HG03039 (cell line): ENCODE measurements around the gene KCNA2.

Source experiments
- ATAC-seq: cut with Tn5 transposase; IDR thresholded peaks from one replicate; pipeline ENCODE4 v1.9.1; 2021; ENCODE audit warnings: mild to moderate bottlenecking, moderate library complexity; ENCODE audit not compliant: unreplicated experiment

The KCNA2 gene

DNA sequence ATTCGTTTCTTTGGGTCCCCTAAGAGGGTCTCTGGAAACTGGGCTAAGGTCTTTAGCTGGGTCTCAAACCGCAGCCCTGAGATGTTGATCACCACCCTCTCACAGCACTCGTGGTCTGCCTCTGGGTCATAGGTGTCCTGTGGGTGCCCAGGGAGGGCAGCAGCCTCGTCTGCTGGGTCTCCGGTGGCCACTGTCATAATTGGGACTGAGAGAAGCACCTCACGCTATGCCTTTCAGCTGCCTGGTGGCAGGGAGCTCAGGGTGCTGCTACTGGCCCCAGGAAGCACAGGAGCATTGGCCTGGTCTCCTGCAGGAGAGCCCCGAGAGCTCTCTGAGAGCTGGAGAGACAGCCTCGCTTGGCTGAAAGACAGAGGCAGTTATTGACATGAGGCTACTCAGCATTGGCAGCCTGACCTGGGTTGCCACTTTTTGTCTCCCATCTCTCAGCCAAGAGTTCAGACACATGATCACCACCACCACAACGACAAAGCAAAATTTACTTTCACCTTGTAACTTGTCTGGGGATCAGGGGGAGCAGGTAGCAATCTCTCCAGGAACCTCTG lies 1.5 kb downstream of the KCNA2 start:
- ATAC-seq: no peak

DNA sequence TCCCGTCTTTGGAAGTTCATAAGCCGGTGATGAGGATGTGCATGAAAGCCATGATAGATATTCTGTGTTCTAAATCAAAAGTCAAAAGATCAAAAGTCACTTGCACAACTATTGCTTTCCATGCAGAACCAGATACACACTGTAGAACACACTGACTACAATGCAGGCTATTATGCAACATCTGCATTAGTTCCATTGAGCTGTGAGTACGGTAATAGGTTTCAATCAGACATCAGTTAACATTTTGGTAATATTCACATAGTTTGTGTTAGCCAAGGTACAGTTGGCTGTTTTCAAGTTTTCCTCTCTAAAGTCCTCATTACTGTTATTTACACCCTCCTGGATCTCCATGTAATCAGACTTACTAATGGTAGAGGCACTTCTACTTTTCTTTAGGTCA lies 3.1 kb downstream of the KCNA2 start:
- ATAC-seq: no peak

DNA sequence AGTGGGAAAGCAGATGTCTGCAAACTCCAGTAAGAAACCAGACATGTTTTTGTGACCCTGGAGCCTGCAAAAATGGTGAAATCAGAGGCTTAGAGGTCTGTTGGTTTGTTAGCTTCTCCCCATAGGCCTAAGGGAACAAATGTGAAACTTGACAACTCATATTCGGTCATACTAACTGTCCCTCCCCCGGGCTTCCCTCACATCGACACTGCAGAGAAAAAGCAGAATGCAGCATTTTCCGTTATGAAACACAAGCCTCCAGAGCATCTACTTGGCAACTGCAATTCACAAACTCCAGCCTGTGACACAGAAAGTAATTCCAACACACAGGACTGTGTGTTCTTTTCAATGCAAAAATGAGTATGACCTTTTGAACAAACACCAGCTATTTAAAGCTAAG lies 3.7 kb downstream of the KCNA2 start:
- no peak for ATAC-seq

DNA sequence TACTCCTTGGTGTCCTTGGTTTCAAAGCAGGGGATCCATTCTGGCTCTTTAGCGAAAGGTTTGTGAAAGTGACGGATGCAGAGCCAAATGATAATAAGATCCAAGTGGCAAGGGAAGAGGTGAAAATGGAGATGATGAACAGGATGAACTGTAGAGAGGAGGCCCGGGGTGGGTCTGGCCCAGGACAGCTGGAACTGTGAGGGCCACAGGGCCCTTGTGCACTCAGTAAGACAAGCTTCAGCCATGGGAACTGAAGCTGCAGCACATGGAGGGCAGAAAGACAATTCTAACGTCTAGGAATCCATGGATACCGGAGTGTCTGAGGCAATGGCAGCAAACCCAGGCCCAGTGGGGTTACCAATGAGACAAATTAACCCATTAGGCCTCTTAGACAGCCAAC lies 4.8 kb downstream of the KCNA2 start:
- ATAC-seq: no peak

DNA sequence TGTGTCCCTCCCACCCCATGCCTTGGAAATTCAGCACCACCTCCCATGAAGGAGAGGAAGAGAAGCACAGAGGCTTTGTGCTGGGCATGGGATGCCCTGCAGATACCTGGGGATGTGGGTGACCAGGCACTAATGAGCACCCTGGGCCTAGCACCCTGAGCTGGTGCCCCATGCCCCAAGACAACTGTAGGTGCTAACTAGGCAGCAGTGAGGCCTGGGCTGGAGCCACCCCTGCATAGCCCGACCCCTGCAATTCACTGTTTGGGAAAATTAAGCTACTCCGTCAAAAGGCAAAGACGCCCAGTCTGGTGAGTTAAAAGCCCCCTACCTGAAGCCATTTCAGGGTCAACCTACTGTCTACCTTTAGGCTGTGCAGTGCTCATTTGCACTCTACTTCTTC lies 5.4 kb downstream of the KCNA2 start:
- no peak for ATAC-seq

DNA sequence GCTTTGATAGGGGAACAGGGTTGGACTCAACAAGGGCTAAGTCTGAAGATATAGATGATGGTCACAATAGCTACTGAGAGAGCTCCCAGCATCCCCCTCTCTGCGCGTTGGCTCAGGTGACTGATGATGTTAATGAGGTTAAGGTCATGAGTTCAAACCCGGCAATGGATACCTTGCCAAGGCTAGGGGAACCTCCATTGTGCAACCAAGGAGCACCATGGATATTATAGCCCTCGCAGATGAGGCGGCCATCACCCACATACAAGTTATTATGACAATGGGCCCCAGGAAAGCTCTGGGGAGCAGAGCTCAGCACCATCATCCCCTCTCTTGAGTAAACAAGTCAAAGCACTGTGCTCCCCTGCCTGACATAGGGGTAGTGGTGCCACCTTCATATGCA lies 8.2 kb downstream of the KCNA2 start:
- ATAC-seq: no peak

DNA sequence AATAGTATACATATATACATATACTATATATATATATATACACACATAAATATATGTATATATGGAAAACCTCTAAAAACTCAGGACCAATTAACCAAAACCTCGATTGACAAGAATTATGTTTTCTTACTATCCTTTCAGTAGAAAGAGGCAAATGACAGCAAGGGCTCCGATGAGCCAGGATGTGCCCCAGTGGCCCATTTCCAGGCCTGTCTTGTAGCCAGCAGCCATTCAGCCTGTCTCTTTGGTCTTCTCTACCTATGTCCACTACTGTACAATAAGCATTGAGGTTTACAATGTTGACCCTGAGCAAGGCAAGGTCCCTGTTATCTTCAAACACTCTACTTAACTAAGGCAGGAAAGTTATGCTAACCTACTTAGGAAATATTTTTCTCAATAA lies 9.8 kb downstream of the KCNA2 start:
- ATAC-seq: no peak

DNA sequence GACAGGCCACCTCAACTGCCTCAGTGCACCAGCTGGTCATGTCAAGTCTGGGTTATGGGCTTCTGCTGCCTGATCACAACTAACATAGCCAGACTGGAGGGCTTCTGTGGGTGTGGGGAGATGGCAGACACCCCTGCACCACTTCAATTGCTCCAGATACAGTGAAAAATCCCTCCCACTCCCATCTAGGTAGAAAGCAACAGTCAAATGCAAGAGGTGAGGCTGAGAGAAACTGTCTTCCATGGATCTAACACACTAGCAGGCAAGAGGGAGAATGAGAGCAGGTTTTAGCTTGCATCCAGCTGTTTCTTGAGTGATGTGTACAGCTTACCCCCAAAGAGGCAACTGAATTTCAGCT lies 10.8 kb downstream of the KCNA2 start:
- ATAC-seq: no peak

DNA sequence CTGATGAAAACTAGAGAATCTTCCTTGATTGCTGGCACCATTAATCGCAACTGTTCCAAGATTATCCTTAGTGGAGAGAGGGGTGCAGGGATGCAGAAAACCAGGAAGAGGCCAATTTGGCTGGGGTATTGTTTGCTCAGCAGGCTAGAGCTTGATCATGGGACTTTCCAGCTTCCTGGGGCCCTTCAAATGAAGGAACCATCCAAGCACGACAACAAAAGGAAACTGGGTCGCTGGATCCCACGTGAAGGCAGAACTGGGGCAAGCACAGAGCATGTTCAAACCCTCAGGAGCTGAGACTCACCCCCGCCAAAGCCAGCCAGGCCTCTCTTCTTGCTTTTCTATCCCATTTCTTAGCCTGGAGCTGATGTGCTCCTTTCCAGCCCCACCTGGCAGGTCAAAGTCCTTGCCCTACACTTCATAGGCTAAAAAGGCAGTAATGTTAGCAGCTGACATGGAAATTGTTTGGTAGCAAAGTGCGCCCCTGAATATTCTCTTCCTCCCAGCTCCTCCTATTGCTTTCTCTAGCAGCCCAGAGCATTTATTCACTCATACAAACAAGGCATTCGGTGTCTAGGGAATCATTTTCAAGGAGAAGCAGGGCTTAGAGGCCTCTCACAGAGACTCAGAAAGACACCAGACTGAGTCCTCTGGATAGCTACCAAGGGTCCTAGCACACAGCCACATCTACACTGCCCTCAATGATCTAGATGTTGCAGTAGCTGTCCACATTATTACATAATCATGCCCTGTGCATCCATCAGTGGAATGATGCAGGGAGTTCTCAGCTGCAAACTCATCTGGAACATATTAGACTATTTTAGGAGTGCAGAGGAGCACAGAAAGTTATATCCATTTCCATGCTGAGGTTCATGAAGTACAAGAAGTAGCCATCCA lies 11.5 kb downstream of the KCNA2 start:
- ATAC-seq: no peak

DNA sequence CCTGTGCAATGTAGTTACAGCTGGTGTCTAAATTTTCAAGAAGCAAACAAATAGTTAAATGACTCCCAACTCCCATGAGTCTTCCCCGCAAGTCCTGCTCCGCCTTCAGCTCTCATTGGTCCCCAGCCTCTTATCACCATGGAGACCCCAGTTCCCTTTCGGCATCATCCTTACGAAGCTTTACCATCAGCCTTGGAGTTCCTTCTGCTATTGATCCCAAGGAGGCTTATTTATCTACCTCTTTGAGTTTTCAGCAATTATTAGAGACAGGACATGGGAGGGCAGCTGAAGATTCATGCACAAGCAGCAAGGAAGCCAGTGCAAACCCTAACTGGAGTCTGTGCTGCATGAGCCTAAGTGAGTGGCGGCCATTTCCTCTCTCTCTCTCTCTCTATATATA lies 12.3 kb downstream of the KCNA2 start:
- ATAC-seq: no peak

DNA sequence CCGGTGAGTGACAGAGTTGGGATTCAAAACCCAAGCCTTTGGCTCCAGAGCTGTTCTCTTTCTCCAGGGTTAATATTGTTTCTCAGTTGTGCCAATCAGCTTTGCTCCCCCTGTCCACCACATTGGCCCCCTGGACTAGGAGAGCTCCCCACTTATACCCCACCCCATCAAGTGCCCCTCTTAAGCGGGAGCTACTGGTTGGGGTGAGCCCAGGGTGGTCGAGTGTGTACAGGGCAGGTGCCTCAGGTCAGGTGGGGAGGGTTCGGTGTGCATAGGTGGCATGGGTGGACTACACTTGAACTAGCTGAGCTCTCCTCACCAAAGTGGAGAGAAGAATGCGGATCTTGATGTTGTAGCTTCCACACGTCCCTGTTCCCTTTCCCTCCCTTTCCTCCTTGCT lies 14.2 kb downstream of the KCNA2 start:
- ATAC-seq: no peak

DNA sequence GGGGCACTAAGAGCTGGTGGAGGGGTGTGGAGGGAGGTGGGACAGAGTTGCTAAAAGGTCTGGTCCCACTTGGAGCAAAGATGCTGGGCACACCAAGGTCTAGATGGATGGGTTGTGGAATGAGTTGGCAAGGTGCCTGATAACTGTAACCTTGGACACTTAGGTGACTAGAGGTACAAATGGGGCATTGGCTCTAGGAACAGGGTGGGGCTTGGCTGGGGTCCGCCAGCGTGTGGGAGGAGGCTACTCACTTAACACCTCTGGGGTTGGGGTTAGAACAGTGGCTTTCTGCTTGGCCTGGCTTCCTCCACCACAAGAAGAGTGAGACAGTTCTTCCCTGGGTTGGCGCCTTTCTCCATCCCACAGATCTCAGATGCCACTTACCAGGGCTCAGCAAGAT lies 17.2 kb downstream of the KCNA2 start:
- ATAC-seq: no peak

DNA sequence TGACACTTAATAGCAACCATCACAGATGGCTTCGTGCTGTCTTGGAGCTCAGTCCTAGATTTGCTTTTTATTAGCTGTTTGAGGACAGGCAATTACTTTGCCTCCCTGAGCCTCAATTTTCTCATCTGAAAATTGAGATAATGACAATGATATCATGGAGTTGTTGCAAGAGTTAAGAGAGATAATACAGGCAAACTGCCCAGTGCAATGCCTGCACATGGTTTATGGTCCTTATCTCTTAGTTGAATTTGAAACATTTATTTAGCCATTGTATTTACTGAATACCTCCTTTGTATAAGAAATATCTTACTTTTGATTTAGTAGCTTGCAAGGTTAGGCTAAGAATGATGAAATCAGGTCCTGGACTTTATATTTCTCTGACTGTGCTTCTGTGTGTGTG lies 17.7 kb downstream of the KCNA2 start:
- ATAC-seq: no peak

DNA sequence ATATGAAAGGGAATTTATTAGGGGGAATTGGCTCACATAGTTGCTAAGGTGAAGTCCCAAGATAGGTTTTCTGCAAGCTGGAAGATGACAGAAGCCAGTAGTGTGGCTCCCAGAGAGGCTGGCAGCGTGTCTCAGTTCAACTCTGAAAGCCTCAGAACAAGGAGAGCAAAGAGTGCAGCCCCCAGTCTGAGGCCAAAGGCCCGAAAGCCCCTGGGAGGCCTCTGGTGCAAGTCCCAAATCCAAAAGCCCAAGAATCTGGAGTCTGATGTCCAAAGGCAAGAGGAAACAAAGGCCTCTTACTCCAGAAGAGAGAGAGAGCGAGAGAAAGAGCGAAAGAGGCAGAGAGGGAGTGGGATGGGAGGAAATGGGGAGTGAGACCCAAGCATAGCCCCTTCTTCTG lies 18.3 kb downstream of the KCNA2 start:
- no peak for ATAC-seq

DNA sequence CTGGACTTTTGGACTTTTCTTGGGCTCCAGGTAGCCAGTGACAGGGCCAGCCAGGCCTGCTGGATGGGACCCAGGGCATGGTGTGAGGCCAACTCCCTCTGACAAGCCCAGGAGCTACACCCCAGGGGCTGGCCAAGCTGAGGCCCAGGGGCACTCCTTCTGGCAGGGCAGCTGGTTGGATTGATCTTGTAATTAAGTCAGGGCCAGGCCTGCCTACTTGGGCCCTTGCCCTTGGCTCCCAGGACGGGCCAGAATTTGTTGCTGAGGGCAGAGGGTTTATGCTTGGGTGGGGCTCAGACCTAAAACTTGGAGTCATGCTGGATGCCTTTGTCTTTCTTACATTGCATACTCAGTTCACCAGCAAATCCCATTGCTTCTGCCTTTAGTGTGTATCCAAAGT lies 20.7 kb downstream of the KCNA2 start:
- no peak for ATAC-seq

DNA sequence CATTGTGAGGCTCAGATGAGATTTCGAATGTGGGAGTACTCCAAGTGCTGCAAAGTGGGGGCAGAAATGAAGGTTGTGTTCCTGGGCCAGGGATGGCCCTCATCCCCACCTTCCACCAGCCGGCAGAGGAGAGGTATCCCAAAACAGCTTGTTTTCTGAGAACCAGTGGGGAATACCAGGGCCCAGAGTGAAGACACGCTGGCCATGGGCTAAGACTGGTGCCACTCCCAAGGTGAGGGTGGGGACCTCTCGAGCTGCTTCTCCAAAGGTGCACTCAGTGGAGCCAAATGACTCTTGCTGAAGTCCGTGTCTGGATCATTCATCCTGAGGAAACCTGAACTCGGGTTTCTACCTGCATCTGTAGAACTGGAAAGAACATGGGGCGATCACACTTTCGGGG lies 22.1 kb downstream of the KCNA2 start:
- no peak for ATAC-seq

DNA sequence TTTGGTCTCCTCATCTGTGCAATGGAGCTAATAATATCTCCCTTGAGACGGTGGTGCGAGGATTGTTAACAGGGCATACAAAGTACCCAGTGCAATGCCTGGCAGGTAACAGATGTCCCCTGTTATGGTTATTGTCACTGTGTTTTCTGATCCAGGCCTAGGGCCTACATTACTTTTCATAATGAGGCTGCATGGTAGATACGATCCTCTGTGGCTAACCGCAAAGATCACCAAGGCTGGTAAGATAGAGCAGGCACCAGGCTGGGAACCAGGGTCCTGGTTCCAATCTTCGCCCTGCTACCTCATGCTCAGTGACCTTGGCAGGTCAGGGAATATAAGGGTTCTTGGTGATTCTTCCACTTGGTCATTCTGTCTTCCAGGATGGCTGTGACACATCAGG lies 22.7 kb downstream of the KCNA2 start:
- no peak for ATAC-seq

DNA sequence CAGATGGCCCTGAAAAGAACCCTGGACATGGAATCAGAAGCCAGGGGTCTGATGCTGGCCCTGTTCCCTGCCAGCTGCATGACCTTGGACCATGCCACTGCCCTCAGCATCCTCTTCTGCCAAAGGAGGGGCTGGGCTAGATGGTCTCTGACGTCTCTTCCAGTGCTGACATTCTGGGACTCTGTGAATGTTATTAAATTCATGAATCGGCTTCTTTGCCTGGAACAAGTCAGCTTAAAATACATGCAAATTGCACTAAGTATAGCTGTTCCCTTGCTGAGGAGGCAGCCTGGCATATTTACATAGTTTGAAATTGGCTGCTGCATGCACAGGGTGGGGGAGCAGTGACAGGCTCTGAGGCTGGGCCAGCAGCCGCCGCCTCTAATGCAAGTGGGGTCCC lies 23.8 kb downstream of the KCNA2 start:
- ATAC-seq: no peak

DNA sequence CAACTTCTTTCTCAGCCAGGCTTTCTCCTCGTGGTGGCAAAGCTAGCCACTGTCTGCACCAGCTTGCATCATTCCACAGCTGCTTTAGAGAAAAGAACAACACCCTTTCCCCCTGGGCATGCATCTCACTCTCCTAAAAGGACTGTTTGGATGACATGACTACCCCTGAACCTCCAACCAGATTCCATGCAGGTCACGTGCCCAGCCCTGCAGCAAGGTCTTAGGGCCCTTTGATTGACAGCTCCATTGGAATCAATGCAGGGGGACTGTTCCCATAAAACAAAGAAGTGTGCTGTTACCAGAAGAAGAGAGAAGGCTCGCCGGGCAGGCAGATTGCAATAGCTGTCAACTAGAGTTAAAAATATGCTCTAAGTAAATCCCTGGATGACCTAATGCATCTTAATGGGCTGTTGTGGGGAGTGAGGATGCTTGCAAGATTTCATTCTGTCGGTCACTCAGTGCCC lies 24.4 kb downstream of the KCNA2 start:
- no peak for ATAC-seq

DNA sequence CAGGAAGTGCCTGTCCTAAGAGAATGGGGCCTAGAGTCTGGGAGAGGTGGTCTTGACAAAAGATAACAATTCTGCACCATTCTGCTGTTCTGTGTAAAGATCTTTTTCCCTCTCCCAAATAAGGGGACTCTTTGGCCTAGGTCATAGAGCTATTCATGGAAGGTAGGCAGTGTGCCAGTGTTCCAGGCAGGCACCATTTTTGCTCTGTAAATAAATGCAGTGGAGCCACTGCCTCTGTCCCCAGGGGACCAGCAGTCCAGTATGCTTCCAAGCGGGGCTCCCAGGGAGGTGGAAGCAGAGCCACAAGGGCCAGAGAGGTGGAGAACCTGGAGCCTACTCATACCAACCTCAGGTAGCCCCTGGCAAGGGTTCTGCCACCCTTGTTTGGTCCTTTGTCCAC lies 25.9 kb downstream of the KCNA2 start:
- no peak for ATAC-seq

DNA sequence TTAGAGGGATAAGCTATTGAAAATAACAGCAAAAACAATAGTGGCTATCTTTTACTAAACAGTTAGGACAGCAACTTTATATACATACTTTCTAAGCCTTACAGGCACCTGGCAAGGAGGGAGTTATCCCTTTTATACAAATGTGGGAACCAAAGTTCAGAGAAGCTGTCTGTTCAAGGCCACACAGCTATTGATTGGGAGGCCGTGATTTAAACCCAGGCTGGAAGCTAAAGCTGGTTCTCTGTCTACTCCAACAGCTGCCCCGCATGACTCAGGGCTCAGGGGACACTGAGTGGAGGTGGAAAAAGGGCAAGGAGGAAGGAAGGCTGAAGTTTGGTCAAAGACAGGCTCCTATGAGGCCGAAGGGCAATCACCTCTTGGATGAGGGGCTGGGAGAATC lies 26.7 kb downstream of the KCNA2 start:
- ATAC-seq: no peak

DNA sequence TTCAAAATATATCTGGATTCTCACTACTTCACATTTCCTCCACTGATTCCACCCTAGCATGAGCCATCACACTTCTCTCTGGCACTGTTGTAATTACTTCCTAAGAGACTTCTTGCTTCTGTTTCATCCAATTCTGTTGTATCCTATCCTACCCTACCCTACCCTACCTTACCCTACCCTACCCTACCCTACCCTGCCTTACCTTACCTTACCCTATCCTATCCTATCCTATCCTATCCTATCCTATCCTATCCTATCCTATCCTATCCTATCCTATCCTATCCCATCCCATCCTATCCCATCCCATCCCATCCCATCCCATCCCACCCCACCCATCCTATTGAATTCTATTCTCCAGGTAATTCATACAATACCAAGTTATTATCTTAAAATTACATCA lies 29.7 kb downstream of the KCNA2 start:
- no peak for ATAC-seq

DNA sequence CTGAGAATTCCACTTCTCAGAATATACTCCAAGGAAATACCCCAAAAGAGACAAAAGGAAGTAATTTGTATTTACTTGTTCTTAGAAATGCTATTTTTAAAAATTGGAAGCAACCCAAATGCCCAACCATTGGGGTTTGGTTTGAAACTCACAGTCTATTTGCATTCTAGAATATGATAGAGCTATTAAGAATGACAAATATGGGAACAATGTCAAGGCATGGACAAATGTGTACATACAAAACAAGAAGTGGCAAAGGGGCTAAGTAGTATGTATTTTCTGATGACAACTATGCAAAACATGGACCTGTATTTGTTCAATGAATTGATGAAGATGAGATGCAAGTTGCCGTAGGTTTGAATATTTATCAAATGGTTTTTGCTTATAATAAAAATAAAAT lies 32.8 kb downstream of the KCNA2 start:
- ATAC-seq: no peak
